Adrenal gland (tissue), 12 donors: ENCODE measurements around the gene ANKRD1. TPM values are rescaled to one million over a fixed set of nuclear protein-coding genes. Genes with fewer than 3 reads are reported as not detected.

Experiments
- DNase-seq, 7 donors: peaks; one replicate each; pipeline ENCODE4 v3.0.0-alpha.2; 2019 to 2020
- H3K27ac ChIP-seq, 5 donors: fragments of 200-600 bp; sonication (generic) in 4 of 5; 1 replicate in 3 of 5; 2 replicates in 2 of 5; pipeline versions ENCODE4 v1.5.1 to v1.8.0; 2016 to 2020; ENCODE audit warnings: mild to moderate bottlenecking in 1 of 5
- H3K27me3 ChIP-seq: fragments of 200-600 bp; 2 replicates; pipeline ENCODE4 v1.8.0; 2021
- H3K36me3 ChIP-seq, 2 donors: fragments of 200-600 bp; replicated peaks in 1 of 2; 1 replicate in 1 of 2; 2 replicates in 1 of 2; pipeline versions ENCODE4 v1.5.1 to v1.8.0; 2018 to 2022
- H3K4me1 ChIP-seq, 2 donors: fragments of 200-600 bp; replicated peaks in 1 of 2; 1 replicate in 1 of 2; 2 replicates in 1 of 2; pipeline versions ENCODE4 v1.5.1 to v1.8.0; 2018 to 2021
- H3K4me3 ChIP-seq, 4 donors: fragments of 200-600 bp; sonication (generic) in 3 of 4; one replicate each; pipeline ENCODE4 v1.5.1; 2016 to 2018
- H3K9me3 ChIP-seq, 3 donors: fragments of 200-600 bp; sonication (generic) in 1 of 3; replicated peaks in 1 of 3; 1 replicate in 2 of 3; 2 replicates in 1 of 3; pipeline versions ENCODE4 v1.5.1 to v1.8.0; 2016 to 2021
- CTCF ChIP-seq, 6 experiments: fragments of 450-650 bp in 4 of 6; fragments of 200-600 bp in 2 of 6; sonication (generic) in 1 of 6; IDR thresholded peaks; 1 replicate in 5 of 6; 2 replicates in 1 of 6; pipeline versions ENCODE4 v1.5.1 to v1.8.0; 2016 to 2021; ENCODE audit warnings: antibody characterized with exemption in 6 of 6, mild to moderate bottlenecking in 2 of 6, moderate library complexity in 1 of 6
- POLR2A ChIP-seq, 2 donors: fragments of 450-650 bp; IDR thresholded peaks; one replicate each; pipeline ENCODE4 v1.6.1; 2017; ENCODE audit warnings: antibody characterized with exemption in 2 of 2, mild to moderate bottlenecking in 2 of 2, moderate library complexity in 1 of 2
- WGBS, 4 donors: extraction: QIAGEN DNeasy Blood & Tissue Kit in 2 of 4; methylation state at CpG; one replicate each; pipeline versions ENCODE4 v1.1.5 to v1.1.7; 2013 to 2017; 5-methylcytosine and 5-hydroxymethylcytosine counted together
- intact Hi-C, 2 donors: fragments of 100-400 bp; cut with DNase I; formaldehyde crosslinking; loops; one replicate each; pipeline versions ENCODE4 v1.14.1 to v1.15.0; 2022 to 2023
- polyA plus RNA-seq, 3 donors: library from polyadenylated mRNA; stranded (reverse); fragments of 200-250 nt in 2 of 3; fragments of 350-450 nt in 1 of 3; fragmentation: Illumina TruSeq in 1 of 3; extraction: RNeasy Lipid Tissue Mini Kit (QIAGEN cat#74804) in 1 of 3; gene quantifications; one replicate each; pipeline ENCODE4 v1.2.3, GENCODE V29; 2013 to 2014
- total RNA-seq, 9 donors: library from RNA; depleted of rRNA in 4 of 9; stranded (reverse); fragments of >200 nt in 4 of 9; fragments of 120-200 nt in 1 of 9; fragmentation: NEBNext Ultra II Directional in 1 of 9; extraction: Animal tissue kit (Norgen Biotek cat#: 25700) in 1 of 9; gene quantifications; one replicate each; pipeline versions ENCODE4 v1.1.0 to v1.2.4, GENCODE V29; 2013 to 2023
- donor health status: healthy with polysubstance abuse.
- donor health status: Bipolar disorder and iron deficiency.
- donor health status: DM: yes; HTN: yes; CAD: no.
- donor health status: DM: no; HTN: no; CAD: no.
- donor health status: DM: no; HTN: no; CAD: no.
- donor health status: DM: yes; HTN: yes; CAD: no.

The ANKRD1 gene
- total and polyA plus RNA-seq, 12 donors: 0.15 to 2.3 (median 0.28) TPM; not detected in 3

- peaks cover 0 to 3% of the 10 kb centered on the region in 2 donors for H3K4me1 ChIP-seq
- H3K9me3 ChIP-seq: no peaks in the 10 kb centered on the region
- DNase-seq: peak in 3 of 7 donors; percentile 7 to 41 (median 11)
- no peaks in the 10 kb centered on the region for H3K27me3 ChIP-seq
- TF ChIP-seq CTCF (IDR thresholded peaks at IDR 0.05): no peak
- no peak for TF ChIP-seq POLR2A (IDR thresholded peaks at IDR 0.05)
- H3K27ac ChIP-seq: no peak overlapping the region
- intact Hi-C loops: no loop called here
- no peak overlapping the region for H3K4me3 ChIP-seq
- WGBS, 4 donors: 50 to 59% (median 56%) methylated on average over 6 of the region's 6 CpGs
- no peaks in the 10 kb centered on the region for H3K36me3 ChIP-seq
Observed at GRCh38 chr10:90968328-90969081, 47.6 kb upstream of the ANKRD1 start.

GRCh38 chr10:90967865-90968264 is 47.0 kb upstream of the ANKRD1 start:
- Histone ChIP-seq H3K4me3 (no peak overlapping the region), H3K4me1 (peaks cover 0 to 3% of the 10 kb centered on the region in 2 donors), H3K27ac (no peak overlapping the region), H3K9me3 (no peaks in the 10 kb centered on the region), H3K36me3 (no peaks in the 10 kb centered on the region), H3K27me3 (no peaks in the 10 kb centered on the region)
- DNase-seq: no peak
- 88 to 95% (median 92%) methylated on average over 3 of the region's 3 CpGs for WGBS, 4 donors
- intact Hi-C loops: no loop called here
- no peak for TF ChIP-seq POLR2A (IDR thresholded peaks at IDR 0.05)
- TF ChIP-seq CTCF (IDR thresholded peaks at IDR 0.05): no peak

GRCh38 chr10:90966146-90966545 is 45.3 kb upstream of the ANKRD1 start:
- intact Hi-C loops: no loop called here
- H3K27me3 ChIP-seq: no peaks in the 10 kb centered on the region
- peaks cover 0 to 3% of the 10 kb centered on the region in 2 donors for H3K4me1 ChIP-seq
- DNase-seq: no peak
- no peak overlapping the region for H3K4me3 ChIP-seq
- no peaks in the 10 kb centered on the region for H3K36me3 ChIP-seq
- no peak overlapping the region for H3K27ac ChIP-seq
- TF ChIP-seq CTCF (IDR thresholded peaks at IDR 0.05) (no peak), POLR2A (IDR thresholded peaks at IDR 0.05) (no peak)
- H3K9me3 ChIP-seq: no peaks in the 10 kb centered on the region

GRCh38 chr10:90965720-90966119 is 44.8 kb upstream of the ANKRD1 start:
- intact Hi-C loops: no loop called here
- H3K9me3 ChIP-seq: no peaks in the 10 kb centered on the region
- no peak for DNase-seq
- no peaks in the 10 kb centered on the region for H3K27me3 ChIP-seq
- 59 to 75% (median 68%) methylated on average over 2 of the region's 2 CpGs for WGBS, 4 donors
- no peak overlapping the region for H3K27ac ChIP-seq
- TF ChIP-seq POLR2A (IDR thresholded peaks at IDR 0.05) (no peak), CTCF (IDR thresholded peaks at IDR 0.05) (no peak)
- H3K36me3 ChIP-seq: no peaks in the 10 kb centered on the region
- H3K4me3 ChIP-seq: no peak overlapping the region
- peaks cover 0 to 3% of the 10 kb centered on the region in 2 donors for H3K4me1 ChIP-seq
